NT2/D1 (cell line): ENCODE measurements around the gene CMTM5.
"Not testable (repeated sequence)": the region's sequence is repeated elsewhere in the genome, so short reads cannot be mapped to it uniquely, and the experiment has no call there.

ENCODE experiments used
- DNase-seq: peaks from one replicate; pipeline ENCODE4 v3.0.0-alpha.2; 2011; ENCODE audit warnings: low read depth, low spot score
- H3K27me3 ChIP-seq: 2 replicates; pipeline ENCODE4 v1.6.0; 2011; ENCODE audit warnings: mild to moderate bottlenecking; ENCODE audit not compliant: insufficient read length, insufficient read depth
- H3K36me3 ChIP-seq: 2 replicates; pipeline ENCODE4 v1.6.1; 2011; ENCODE audit warnings: mild to moderate bottlenecking, low read length, mixed read lengths; ENCODE audit not compliant: insufficient read depth, insufficient read length
- H3K4me1 ChIP-seq: 2 replicates; pipeline ENCODE4 v1.5.1; 2011; ENCODE audit not compliant: insufficient read depth, insufficient read length
- H3K4me3 ChIP-seq: 2 replicates; pipeline ENCODE4 v1.5.1; 2011; ENCODE audit warnings: low read depth; ENCODE audit not compliant: insufficient read length
- H3K9ac ChIP-seq: 2 replicates; pipeline ENCODE4 v1.6.0; 2011; ENCODE audit warnings: low read depth; ENCODE audit not compliant: insufficient read length
- H3K9me3 ChIP-seq: 2 replicates; pipeline ENCODE4 v1.5.1; 2011; ENCODE audit warnings: mild to moderate bottlenecking, low read length; ENCODE audit not compliant: insufficient read depth
- SUZ12 ChIP-seq: IDR thresholded peaks from 2 replicates; pipeline ENCODE4 v1.6.1; 2011; ENCODE audit not compliant: insufficient read length, insufficient read depth; ENCODE audit errors: extremely low read depth
- YY1 ChIP-seq: IDR thresholded peaks from 2 replicates; pipeline ENCODE4 v1.6.1; 2011; ENCODE audit not compliant: insufficient read length, insufficient read depth
- ZNF274 ChIP-seq: IDR thresholded peaks from 2 replicates; pipeline ENCODE4 v1.6.1; 2011; ENCODE audit warnings: mild to moderate bottlenecking, low read depth, low read length

The CMTM5 gene

DNA sequence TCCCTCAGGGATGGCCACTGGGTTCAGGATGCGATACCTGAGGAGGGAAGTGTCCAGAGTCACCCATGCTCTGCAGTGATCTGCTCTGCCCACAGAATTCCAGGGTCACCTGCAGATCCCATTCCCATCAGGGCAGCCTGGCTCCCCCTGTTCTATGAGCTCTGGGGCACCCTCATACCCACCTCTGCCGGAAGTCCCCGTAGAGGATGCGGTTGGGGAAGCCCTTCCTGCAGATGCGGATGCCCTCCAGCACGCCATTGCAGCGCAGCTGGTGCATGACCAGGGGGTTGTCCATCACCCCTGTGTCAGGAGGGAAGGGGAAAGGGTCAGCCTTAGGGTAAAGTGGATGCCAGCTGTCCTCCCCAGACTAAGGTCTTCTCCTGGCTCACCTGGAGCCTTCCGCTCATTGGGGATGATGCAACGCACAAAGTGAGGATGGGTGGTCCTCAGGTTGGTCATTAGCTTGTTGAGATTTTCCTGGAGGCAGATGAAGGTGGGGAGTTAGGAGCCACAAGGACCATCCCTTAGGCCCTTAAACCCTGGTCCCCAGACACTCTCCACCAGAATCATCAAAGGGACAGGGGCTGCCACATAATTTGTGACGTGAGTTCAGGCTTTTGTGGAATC is 20.0 kb downstream of the CMTM5 start:
- TF ChIP-seq YY1 (no peak), SUZ12 (no peak), ZNF274 (no peak)
- Histone ChIP-seq H3K27me3 (no peaks in the 10 kb centered on the region), H3K36me3 (no peaks in the 10 kb centered on the region), H3K9me3 (no peaks in the 10 kb centered on the region), H3K9ac (no peak overlapping the region), H3K4me1 (no peaks in the 10 kb centered on the region), H3K4me3 (no peak overlapping the region)
- no peak for DNase-seq

DNA sequence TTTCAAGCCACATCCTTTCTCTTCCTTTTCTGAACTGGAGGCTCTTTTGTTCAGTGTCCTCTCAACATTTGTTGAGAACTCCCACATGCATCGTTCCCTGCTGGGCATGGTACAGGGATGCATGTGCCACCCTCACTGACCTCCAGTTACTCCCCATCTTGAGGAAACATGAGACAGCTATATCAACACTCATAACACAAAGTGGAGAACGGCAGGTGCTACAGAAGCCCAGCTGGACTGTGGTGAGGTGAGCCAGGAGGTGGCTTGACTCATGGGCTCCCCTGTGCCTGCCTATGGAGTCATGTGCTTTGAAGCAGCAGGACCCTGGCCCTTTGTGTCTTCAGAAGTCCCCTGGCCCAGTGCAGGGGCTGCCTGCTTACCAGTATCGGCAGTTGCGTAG is 21.5 kb downstream of the CMTM5 start:
- Histone ChIP-seq H3K4me1 (peaks cover 3% of the 10 kb centered on the region), H3K27me3 (peaks cover 6% of the 10 kb centered on the region), H3K9me3 (no peaks in the 10 kb centered on the region), H3K4me3 (no peak overlapping the region), H3K36me3 (no peaks in the 10 kb centered on the region), H3K9ac (no peak overlapping the region)
- TF ChIP-seq YY1 (no peak), SUZ12 (no peak), ZNF274 (no peak)
- DNase-seq: no peak

DNA sequence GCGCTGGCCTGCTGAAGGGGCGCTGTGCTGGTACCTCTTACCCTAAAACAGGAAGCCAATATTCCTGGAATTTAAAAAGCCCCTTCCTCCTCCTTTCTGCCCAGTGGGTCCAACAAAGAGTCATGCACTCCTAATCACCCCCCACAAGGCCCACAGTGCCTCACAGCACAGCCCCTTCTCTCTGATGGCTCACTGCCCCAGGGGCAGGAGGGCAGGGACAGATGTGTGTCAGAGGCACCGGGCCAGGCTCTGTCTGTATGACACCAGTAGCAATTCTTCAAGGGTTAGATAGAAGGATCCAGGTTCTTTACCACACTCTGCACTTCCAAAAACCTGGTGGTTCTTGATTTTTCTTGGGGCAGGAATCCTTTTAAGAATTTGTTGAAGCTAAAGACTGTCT is 22.3 kb downstream of the CMTM5 start:
- Histone ChIP-seq H3K4me1 (peaks cover 3% of the 10 kb centered on the region), H3K36me3 (no peaks in the 10 kb centered on the region), H3K9ac (no peak overlapping the region), H3K4me3 (no peak overlapping the region), H3K27me3 (peaks cover 6% of the 10 kb centered on the region), H3K9me3 (no peaks in the 10 kb centered on the region)
- no peak for TF ChIP-seq SUZ12
- TF ChIP-seq YY1: no peak
- TF ChIP-seq ZNF274: no peak
- DNase-seq: no peak

DNA sequence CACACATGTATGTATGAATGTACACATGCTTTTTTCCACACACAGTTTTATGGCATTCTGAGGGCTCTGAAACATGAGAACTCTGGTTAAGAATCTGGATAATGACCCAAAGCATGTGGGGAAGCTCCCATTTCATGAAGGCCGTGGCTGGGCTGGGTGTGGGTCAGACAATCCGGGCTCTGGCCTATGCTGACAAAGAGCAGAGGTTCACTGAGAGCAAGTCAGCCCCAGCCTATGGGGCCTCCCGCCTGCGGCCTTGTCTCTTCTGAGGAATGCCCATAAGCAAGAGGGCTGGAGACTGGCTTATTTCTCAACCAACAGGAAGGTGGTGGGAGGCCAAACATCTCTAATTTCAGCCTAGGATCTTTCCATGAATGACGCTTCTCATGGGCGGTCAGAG is 22.7 kb downstream of the CMTM5 start:
- Histone ChIP-seq H3K9me3 (no peaks in the 10 kb centered on the region), H3K36me3 (no peaks in the 10 kb centered on the region), H3K4me1 (peaks cover 3% of the 10 kb centered on the region), H3K4me3 (no peak overlapping the region), H3K27me3 (peaks cover 6% of the 10 kb centered on the region), H3K9ac (no peak overlapping the region)
- no peak for DNase-seq
- TF ChIP-seq YY1: no peak
- no peak for TF ChIP-seq SUZ12
- TF ChIP-seq ZNF274: no peak

DNA sequence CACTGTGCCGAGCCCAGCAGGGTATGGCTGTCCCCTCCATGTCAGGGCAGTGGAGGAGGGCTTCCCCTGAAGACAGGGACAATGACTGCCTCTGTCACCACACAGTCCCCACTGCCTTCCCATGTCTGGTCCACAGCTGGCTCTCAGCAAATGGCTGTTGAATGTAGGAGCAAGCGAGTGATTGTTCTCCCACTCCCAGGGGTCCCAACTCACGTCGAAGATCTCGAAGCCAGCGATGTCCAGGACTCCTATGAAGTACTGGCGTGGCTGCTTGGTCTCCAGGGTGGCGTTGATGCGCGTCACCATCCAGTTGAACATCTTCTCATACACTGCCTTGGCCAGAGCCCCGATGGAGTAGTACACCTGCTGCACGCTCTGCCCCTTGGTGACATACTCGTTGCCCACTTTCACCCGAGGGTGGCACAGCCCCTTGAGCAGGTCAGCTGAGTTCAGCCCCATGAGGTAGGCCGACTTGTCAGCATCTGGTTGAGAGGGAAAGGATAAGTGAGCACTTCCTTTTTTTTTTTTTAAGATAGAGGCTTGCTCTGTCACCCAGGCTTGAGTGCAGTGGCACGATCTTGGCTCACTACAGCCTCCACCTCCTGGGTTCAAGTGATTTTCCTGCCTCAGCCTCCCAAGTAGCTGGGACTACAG is 23.8 kb downstream of the CMTM5 start:
- not testable (repeated sequence) for DNase-seq, H3K4me3 ChIP-seq, H3K9ac ChIP-seq, H3K4me1 ChIP-seq, H3K9me3 ChIP-seq, H3K27me3 ChIP-seq, H3K36me3 ChIP-seq

DNA sequence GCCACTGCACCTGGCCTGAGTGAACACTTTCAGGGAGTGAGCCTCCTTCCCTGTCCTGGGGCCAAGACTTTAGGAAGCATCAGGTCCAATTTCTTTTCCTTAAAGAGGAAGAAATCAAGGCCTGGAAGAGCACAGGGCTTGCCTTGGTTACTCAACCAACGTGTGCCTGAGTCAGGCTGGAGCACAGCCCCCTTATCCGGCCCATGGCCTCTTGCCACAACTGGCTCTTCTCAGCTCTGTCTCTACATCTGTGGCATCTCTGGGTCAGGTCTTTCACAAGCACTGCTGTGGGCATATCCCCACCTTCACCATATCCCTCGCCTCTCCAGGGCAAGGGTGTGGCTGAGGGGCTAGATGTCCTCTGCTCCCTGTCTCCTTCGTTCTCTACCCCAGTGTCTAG is 24.4 kb downstream of the CMTM5 start:
- DNase-seq: no peak
- no peak overlapping the region for H3K9ac ChIP-seq
- TF ChIP-seq ZNF274: no peak
- no peak for TF ChIP-seq SUZ12
- TF ChIP-seq YY1: no peak
- H3K9me3 ChIP-seq: no peaks in the 10 kb centered on the region
- H3K36me3 ChIP-seq: no peaks in the 10 kb centered on the region
- H3K27me3 ChIP-seq: peaks cover 6% of the 10 kb centered on the region
- H3K4me3 ChIP-seq: no peak overlapping the region
- H3K4me1 ChIP-seq: peaks cover 3% of the 10 kb centered on the region

DNA sequence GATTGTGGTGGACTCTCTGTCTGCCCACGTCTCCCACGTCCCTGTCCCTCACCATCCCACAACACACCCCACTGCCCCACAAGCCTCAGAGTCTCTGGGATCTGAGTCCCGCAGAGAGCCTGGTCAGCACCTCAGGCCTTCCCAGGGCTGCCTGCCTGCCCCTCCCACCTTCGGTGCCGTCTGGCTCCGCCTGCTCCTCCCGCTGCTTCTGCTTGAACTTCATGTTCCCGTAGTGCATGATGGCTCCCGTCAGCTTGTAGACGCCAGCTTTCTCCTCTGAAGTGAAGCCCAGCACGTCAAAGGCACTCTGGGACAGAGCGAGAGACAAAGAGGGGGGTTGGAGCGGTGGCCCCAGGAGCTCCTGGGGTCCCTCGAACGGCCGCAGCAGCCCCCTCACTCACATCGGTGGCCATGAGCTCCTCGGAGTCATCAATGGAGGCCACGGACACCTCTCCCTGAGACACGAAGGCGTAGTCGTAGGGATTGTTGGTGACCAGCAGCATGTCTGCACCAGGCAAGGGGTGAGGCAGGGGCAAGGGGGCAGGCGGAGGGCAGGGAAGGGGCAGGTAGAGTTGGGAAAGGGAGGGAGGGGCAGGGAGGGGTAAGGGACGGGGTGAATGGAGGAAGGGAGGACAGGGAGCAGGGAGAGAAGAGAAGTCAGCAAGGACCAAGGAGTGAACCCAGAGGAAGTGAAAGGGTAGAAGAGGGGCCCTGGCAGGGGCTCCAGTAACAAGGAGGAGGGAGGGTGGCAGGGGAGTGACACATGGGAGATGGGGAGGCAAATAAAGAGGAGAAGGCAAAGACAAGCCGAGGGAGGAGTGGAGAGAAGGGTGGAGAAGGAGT is 25.7 kb downstream of the CMTM5 start:
- Histone ChIP-seq H3K4me3 (no peak overlapping the region), H3K4me1 (peaks cover 3% of the 10 kb centered on the region), H3K9ac (no peak overlapping the region), H3K9me3 (no peaks in the 10 kb centered on the region), H3K27me3 (peaks cover 6% of the 10 kb centered on the region), H3K36me3 (no peaks in the 10 kb centered on the region)
- TF ChIP-seq SUZ12 (no peak), ZNF274 (no peak), YY1 (no peak)
- no peak for DNase-seq
